Lung (tissue), 12 donors: ENCODE data around the gene ZNF687. TPM values are rescaled to one million over a fixed set of nuclear protein-coding genes. Genes with fewer than 3 reads are reported as not detected.

Experiments
- ATAC-seq: fragments of 200-7000 bp; cut with Tn5 transposase; one replicate; pipeline ENCODE4 v1.9.1; 2020; ENCODE audit warnings: moderate number of reproducible peaks; ENCODE audit not compliant: insufficient read depth, low FRiP score
- DNase-seq, 3 donors: peaks; one replicate each; pipeline ENCODE4 v3.0.0-alpha.2; 2013 to 2017
- H3K27ac ChIP-seq, 2 donors: one replicate each; pipeline ENCODE4 v1.5.1; 2013; ENCODE audit warnings: mild to moderate bottlenecking in 2 of 2, moderate library complexity in 2 of 2, control low read depth in 1 of 2, inconsistent platforms in 1 of 2, low read depth in 1 of 2, low read length in 1 of 2
- H3K27me3 ChIP-seq, 3 donors: one replicate each; pipeline ENCODE4 v1.5.1; 2013; ENCODE audit warnings: low read length in 2 of 3; ENCODE audit not compliant: control insufficient read depth in 3 of 3, insufficient read depth in 3 of 3
- H3K36me3 ChIP-seq, 4 donors: one replicate each; pipeline ENCODE4 v1.5.1; 2013; ENCODE audit warnings: low read length in 4 of 4, mild to moderate bottlenecking in 1 of 4, moderate library complexity in 1 of 4; ENCODE audit not compliant: control insufficient read depth in 4 of 4, insufficient read depth in 4 of 4
- H3K4me1 ChIP-seq, 5 donors: one replicate each; pipeline ENCODE4 v1.5.1; 2013; ENCODE audit warnings: low read length in 5 of 5, mild to moderate bottlenecking in 2 of 5, moderate library complexity in 1 of 5; ENCODE audit not compliant: control insufficient read depth in 5 of 5, insufficient read depth in 5 of 5
- H3K4me3 ChIP-seq: one replicate; pipeline ENCODE4 v1.5.1; 2013; ENCODE audit warnings: mild to moderate bottlenecking, control low read depth, moderate library complexity
- H3K9ac ChIP-seq, 2 donors: one replicate each; pipeline ENCODE4 v1.5.1; 2013; ENCODE audit warnings: low read length in 2 of 2, control low read depth in 1 of 2; ENCODE audit not compliant: insufficient read depth in 1 of 2
- H3K9me3 ChIP-seq, 4 donors: one replicate each; pipeline ENCODE4 v1.5.1; 2013; ENCODE audit warnings: low read length in 3 of 4, mild to moderate bottlenecking in 1 of 4, moderate library complexity in 1 of 4; ENCODE audit not compliant: control insufficient read depth in 4 of 4, insufficient read depth in 3 of 4
- WGBS, 2 donors: extraction: QIAGEN DNeasy Blood & Tissue Kit; methylation state at CpG; one replicate each; pipeline ENCODE4 v1.1.7; 2013; 5-methylcytosine and 5-hydroxymethylcytosine counted together
- polyA plus RNA-seq, 2 donors: library from polyadenylated mRNA; stranded (reverse); fragments of 200-250 nt; gene quantifications; one replicate each; pipeline ENCODE4 v1.2.1, GENCODE V29; 2013
- total RNA-seq, 2 donors: library from RNA; depleted of rRNA in 1 of 2; stranded (reverse); fragments of >200 nt in 1 of 2; gene quantifications; one replicate each; pipeline ENCODE4 v1.2.1, GENCODE V29; 2014 to 2021
- TF ChIP-seq, protein P1 (sequence below): IDR thresholded peaks from 2 replicates; pipeline ENCODE4 v1.5.1; 2012; ENCODE audit warnings: mild to moderate bottlenecking; ENCODE audit errors: control extremely low read depth, extremely low read depth
- donor health status: control.
- donor health status: control.
- donor health status: Bipolar disorder and iron deficiency.
- donor health status: healthy.
- donor health status: DM: yes; HTN: yes; CAD: no.

Gene ZNF687
- total and polyA plus RNA-seq, 4 donors, result 9.6 to 31.2 (median 13.8) TPM

DNA sequence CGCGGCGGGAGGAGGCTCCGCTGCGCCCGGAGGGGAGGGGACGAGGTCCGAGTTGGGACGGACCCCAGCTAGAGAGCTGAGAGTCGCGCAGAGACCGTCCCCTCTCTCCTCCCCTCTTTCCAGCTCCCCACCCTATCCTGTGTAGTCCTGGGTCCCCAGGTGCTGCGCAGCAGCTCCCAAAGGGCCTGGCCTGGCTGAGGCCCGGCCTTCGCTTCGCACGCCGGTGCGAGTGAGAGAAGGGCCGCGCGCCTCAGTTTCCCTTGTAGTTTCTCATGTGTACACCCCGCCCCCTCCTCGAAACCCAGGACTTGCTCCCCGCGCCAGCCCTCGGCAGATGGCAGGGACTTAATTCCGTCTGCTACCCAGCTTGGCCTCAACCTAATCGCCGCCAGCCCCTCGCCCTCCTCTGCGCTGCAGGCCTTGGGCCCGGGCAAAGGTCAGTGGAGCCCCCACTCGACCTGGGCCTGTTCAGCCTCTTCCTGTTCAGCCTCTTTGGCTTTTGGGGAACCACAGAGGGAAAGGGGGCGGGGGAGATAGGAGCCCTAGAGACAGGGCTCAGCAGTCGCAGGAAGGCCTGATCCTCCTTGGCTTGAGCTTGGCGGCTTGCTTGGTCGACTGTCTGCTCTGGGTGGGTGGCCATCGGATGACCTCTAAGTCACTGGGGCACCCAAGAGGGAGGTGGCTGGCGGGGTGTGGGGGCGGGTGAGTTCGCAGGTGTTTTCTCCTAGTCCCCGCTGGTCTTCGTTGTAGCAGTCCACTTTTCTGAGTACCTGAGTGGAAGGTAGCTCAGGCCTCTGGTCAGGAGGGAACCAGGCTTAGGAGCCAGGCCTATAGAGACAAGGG, 1.0 kb downstream of the ZNF687 start:
- DNase-seq (peak in 2 of 3 donors; percentile 47 to 52), ATAC-seq (no peak)
- Histone ChIP-seq H3K4me1 (peaks cover 0 to 15% (median 8%) of the 10 kb centered on the region in 5 donors), H3K9me3 (no peaks in the 10 kb centered on the region), H3K27ac (peak overlapping the region; percentile 92 to 98), H3K4me3 (peak overlapping the region; percentile 56), H3K9ac (peak overlapping the region; percentile 16 to 29), H3K27me3 (no peaks in the 10 kb centered on the region), H3K36me3 (peaks cover 4 to 20% (median 18%) of the 10 kb centered on the region in 4 donors)
- WGBS, 2 donors, result 8% methylated on average over 41 to 44 of the region's 44 CpGs
- TF ChIP-seq, protein P1, sequence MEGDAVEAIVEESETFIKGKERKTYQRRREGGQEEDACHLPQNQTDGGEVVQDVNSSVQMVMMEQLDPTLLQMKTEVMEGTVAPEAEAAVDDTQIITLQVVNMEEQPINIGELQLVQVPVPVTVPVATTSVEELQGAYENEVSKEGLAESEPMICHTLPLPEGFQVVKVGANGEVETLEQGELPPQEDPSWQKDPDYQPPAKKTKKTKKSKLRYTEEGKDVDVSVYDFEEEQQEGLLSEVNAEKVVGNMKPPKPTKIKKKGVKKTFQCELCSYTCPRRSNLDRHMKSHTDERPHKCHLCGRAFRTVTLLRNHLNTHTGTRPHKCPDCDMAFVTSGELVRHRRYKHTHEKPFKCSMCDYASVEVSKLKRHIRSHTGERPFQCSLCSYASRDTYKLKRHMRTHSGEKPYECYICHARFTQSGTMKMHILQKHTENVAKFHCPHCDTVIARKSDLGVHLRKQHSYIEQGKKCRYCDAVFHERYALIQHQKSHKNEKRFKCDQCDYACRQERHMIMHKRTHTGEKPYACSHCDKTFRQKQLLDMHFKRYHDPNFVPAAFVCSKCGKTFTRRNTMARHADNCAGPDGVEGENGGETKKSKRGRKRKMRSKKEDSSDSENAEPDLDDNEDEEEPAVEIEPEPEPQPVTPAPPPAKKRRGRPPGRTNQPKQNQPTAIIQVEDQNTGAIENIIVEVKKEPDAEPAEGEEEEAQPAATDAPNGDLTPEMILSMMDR, result no peak

GRCh38 chr1:151284013-151284577, 2.0 kb downstream of the ZNF687 start:
- Histone ChIP-seq H3K27ac (peak overlapping the region in 1 of 2 donors; percentile 98), H3K9me3 (no peaks in the 10 kb centered on the region), H3K4me3 (no peak overlapping the region), H3K27me3 (no peaks in the 10 kb centered on the region), H3K36me3 (peaks cover 4 to 30% (median 25%) of the 10 kb centered on the region in 4 donors), H3K4me1 (peaks cover 0 to 15% (median 8%) of the 10 kb centered on the region in 5 donors), H3K9ac (peak overlapping the region in 1 of 2 donors; percentile 24)
- WGBS, 2 donors, result 66 to 78% methylated on average over 2 of the region's 2 CpGs
- TF ChIP-seq, protein P1, result no peak
- ATAC-seq, result no peak
- no peak for DNase-seq

- no peak for ATAC-seq
- 89 to 93% methylated on average over 10 of the region's 10 CpGs for WGBS, 2 donors
- no peak for DNase-seq
Measured at GRCh38 chr1:151286619-151287340, 4.7 kb downstream of the ZNF687 start.

More at GRCh38 chr1:151286619-151287340, 4.7 kb downstream of the ZNF687 start:
- Histone ChIP-seq H3K27me3 (no peaks in the 10 kb centered on the region), H3K36me3 (peaks cover 4 to 52% (median 30%) of the 10 kb centered on the region in 4 donors), H3K27ac (no peak overlapping the region), H3K4me3 (no peak overlapping the region), H3K4me1 (peaks cover 0 to 12% (median 8%) of the 10 kb centered on the region in 5 donors), H3K9ac (no peak overlapping the region), H3K9me3 (no peaks in the 10 kb centered on the region)
- TF ChIP-seq, protein P1, result no peak
